Eye (tissue), 1 donor: ENCODE data around the gene BCL2L11.

ENCODE experiments used
- DNase-seq: peaks from one replicate; pipeline ENCODE4 v3.0.0-alpha.2; 2015

Gene BCL2L11

GRCh38 chr2:111171337-111171930 is 50.7 kb downstream of the BCL2L11 start:
- DNase-seq, result no peak

- no peak for DNase-seq
Observed at GRCh38 chr2:111172666-111173065, 52.0 kb downstream of the BCL2L11 start.

GRCh38 chr2:111173338-111173737 is 52.6 kb downstream of the BCL2L11 start:
- DNase-seq, result no peak

- no peak for DNase-seq
Observed at GRCh38 chr2:111173856-111174255, 53.1 kb downstream of the BCL2L11 start.

- no peak for DNase-seq
Observed at GRCh38 chr2:111175615-111176014, 54.9 kb downstream of the BCL2L11 start.

- DNase-seq, result no peak
Observed at GRCh38 chr2:111176388-111176787, 55.7 kb downstream of the BCL2L11 start.

GRCh38 chr2:111176867-111177266 is 56.2 kb downstream of the BCL2L11 start:
- DNase-seq, result no peak

GRCh38 chr2:111178296-111178695 is 57.6 kb downstream of the BCL2L11 start:
- no peak for DNase-seq

GRCh38 chr2:111178730-111179405 is 58.2 kb downstream of the BCL2L11 start:
- no peak for DNase-seq

- DNase-seq, result no peak
Observed at GRCh38 chr2:111182121-111182520, 61.4 kb downstream of the BCL2L11 start.

GRCh38 chr2:111182740-111183139 is 62.0 kb downstream of the BCL2L11 start:
- DNase-seq, result no peak

GRCh38 chr2:111184725-111185310 is 64.1 kb downstream of the BCL2L11 start:
- DNase-seq, result no peak

GRCh38 chr2:111185361-111186022 is 64.8 kb downstream of the BCL2L11 start:
- DNase-seq, result no peak

GRCh38 chr2:111186121-111186715 is 65.5 kb downstream of the BCL2L11 start:
- no peak for DNase-seq

GRCh38 chr2:111186933-111187332 is 66.2 kb downstream of the BCL2L11 start:
- no peak for DNase-seq

GRCh38 chr2:111188681-111189080 is 68.0 kb downstream of the BCL2L11 start:
- DNase-seq, result no peak

- DNase-seq, result no peak
Observed at GRCh38 chr2:111189106-111189505, 68.4 kb downstream of the BCL2L11 start.

GRCh38 chr2:111190816-111191540 is 70.3 kb downstream of the BCL2L11 start:
- DNase-seq, result no peak

GRCh38 chr2:111191877-111192276 is 71.2 kb downstream of the BCL2L11 start:
- no peak for DNase-seq

GRCh38 chr2:111192776-111193368 is 72.2 kb downstream of the BCL2L11 start:
- no peak for DNase-seq

GRCh38 chr2:111194835-111195621 is 74.3 kb downstream of the BCL2L11 start:
- no peak for DNase-seq

- no peak for DNase-seq
Observed at GRCh38 chr2:111196435-111196834, 75.7 kb downstream of the BCL2L11 start.
